ENCODE measurements around the gene SF1.
"Not testable (repeated sequence)": the region's sequence is repeated elsewhere in the genome, so short reads cannot be mapped to it uniquely, and the experiment has no call there.

Gene SF1

GRCh38 chr11:64778473-64779298 is at the start of gene SF1:
Gene SF1, minus strand, starts transcription at chr11:64778542. Its CDS starts 150 bp downstream, at chr11:64778392.
- DNase-seq (ENCODE audit: low read depth) = peak; percentile 97

- DNase-seq (ENCODE audit: low read depth) = no peak
Observed at GRCh38 chr11:64827451-64827839, 49.1 kb upstream of the SF1 start.

- no peak for DNase-seq (ENCODE audit: low read depth)
Observed at GRCh38 chr11:64826578-64827450, 48.5 kb upstream of the SF1 start.

GRCh38 chr11:64826062-64826461 is 47.7 kb upstream of the SF1 start:
- no peak for DNase-seq (ENCODE audit: low read depth)

DNA sequence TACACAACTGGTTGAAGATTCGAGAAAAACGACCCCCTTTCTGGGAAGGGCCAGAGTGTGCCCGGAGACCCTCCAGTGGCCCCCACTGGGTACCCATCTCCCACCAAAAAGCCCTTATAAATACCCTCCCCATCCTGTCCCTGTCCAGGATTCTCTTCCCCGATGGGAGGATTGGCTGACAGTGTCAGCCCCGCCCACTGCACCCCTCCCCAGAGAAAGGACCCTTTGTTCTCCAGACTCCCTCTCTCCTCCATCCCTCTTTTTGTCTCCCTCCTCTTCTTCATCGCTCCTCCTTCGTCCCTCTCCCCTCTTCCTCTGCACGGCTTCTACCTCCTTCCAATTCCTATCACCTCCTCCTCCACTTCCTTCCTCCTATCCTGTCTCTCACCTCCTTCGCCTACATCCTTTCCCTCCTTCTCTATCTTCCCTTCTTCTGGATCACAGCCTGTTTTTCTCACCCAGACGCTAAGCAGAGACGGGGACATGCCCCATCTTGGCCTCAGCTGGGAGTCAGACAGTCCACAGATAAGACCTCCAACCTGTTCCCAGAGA is 45.3 kb upstream of the SF1 start:
- DNase-seq (ENCODE audit: low read depth) = no peak

DNA sequence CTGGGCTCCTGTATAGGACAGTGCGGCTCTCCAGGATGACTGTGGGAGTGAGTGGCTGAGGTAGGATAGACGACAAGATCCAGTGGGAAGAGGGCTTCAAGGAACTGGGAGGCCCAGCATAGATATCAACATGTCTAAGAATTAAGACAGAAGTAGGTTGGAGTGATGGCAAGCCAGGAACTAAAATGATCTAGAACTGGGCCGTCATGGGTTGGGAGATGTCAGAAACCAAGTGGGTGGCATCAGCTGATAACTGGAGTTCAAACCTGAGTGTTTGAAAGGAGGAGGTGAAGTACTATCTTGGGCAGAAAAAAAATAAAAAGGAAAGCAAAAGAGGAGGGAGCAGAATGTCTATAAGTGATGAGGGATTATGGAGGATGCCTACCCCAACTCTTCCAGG is 39.1 kb upstream of the SF1 start:
- no peak for DNase-seq (ENCODE audit: low read depth)

DNA sequence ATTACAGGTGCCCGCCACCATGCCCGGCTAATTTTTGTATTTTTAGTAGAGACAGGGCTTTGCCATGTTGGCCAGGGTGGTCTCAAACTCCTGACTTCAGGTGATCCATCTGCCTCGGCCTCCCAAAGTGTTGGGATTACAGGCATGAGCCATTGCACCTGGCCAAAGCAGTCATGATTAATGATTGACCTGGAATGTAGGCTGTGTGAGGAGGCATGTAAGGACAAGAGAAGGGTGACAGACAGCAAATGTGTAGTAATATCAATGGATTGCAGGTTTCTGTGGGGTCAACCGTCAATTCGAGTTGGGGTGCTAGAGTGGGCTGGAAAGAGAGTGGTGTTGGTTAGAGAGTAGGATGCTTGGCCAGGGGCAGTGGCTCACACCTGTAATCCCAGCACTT is 37.1 kb upstream of the SF1 start:
- not testable (repeated sequence) for DNase-seq (ENCODE audit: low read depth)

GRCh38 chr11:64814712-64815187 is 36.4 kb upstream of the SF1 start:
- DNase-seq (ENCODE audit: low read depth) = no peak

- DNase-seq (ENCODE audit: low read depth) = no peak
Observed at GRCh38 chr11:64813826-64814225, 35.5 kb upstream of the SF1 start.

DNA sequence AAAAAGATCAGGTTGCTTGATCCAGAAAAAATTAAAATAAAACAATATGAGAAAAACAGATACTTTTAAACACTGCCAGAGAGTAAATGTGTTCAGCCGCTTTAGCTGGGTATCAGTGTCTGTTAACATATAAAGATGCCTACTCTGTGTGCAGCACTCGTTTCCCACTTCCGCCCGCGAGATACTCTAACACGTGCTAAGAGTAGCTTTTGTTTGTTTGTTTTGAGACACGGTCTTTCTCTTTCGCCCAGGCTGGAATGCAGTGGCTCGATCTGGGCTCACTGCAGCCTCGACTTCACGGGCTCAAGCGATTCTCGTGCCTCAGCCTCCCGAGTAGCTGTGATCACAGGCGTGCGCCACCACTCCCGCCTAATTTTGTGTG is 32.5 kb upstream of the SF1 start:
- no peak for DNase-seq (ENCODE audit: low read depth)

GRCh38 chr11:64810271-64810890 is 32.0 kb upstream of the SF1 start, which contains the start of gene MEN1:
Gene MEN1, minus strand, starts transcription at chr11:64810551. Its CDS starts 442 bp downstream, at chr11:64810109.
- peak; percentile 76 for DNase-seq (ENCODE audit: low read depth)

GRCh38 chr11:64809781-64810241 is 31.5 kb upstream of the SF1 start:
- no peak for DNase-seq (ENCODE audit: low read depth)

- DNase-seq (ENCODE audit: low read depth) = no peak
Observed at GRCh38 chr11:64805481-64805880, 27.1 kb upstream of the SF1 start.

DNA sequence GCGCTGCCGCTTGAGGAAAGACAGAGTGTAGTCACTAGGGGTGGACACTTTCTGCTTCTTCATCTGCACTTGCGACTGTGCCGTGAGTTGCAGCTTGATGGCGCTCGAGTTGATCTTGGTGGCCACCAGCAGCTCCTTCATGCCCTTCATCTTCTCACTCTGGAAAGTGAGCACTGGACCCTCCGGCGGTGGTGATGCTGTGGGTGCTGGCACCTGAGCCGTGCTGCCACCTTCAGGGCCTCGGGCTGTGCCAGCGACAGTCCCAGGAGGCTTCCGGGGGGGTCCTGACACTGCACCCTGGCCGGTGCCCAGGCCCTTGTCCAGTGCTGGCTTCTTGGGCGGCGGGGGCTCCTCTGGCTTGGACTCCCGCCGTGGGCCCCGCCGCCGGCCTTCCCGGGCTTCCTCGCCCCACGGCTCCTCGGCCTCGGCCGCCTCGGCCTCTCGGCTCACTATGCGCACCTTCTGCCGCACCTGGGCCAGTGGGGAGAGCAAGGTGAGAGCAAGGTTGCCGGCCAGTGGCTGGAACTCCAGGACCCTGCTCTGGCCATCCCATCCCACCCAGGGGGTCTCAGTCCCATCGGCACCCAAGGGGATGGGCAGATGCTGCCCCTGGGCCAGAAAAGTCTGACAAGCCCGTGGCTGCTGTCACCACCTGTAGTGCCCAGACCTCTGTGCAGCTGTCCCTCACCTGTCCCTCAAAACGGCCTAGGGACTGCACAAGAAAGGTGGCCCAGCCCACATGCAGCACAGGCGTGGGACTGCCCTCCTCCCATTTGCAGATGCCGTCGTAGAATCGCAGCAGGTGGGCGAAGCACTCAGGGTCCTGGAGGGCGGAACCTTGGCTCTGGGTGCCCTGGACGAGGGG is 26.2 kb upstream of the SF1 start:
- DNase-seq (ENCODE audit: low read depth) = no peak

DNA sequence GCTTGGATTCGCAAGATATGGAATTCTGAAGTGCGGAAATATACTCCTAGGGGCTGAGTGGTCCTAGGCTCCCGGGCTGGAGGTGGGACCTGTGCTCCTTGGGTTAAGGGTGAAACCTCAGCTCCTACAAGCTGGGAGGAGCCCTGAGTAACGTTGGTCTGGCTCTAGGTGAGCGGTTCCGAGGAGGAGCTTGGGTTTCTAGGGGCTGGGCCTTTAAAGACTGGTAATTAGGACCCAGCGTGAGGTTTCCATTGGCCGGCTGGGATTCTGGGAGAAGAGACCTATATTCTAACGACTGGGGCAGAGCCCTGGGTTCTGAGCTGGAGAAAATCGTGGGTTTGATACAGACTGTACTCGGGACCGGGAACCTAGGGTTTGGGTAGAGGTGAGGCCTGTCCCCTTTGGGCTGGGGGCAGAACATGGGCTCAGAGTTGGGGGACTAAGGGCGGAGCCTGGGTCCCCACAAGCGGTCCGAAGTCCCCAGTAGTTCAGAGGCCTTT is 25.6 kb upstream of the SF1 start:
- no peak for DNase-seq (ENCODE audit: low read depth)

GRCh38 chr11:64803158-64803845 is 25.0 kb upstream of the SF1 start, which contains the start of gene MAP4K2:
Gene MAP4K2, minus strand, starts transcription at chr11:64803214. Its CDS starts 65 bp downstream, at chr11:64803149.
- peak; percentile 27 for DNase-seq (ENCODE audit: low read depth)

GRCh38 chr11:64802370-64803157 is 24.2 kb upstream of the SF1 start:
- DNase-seq (ENCODE audit: low read depth) = no peak

DNA sequence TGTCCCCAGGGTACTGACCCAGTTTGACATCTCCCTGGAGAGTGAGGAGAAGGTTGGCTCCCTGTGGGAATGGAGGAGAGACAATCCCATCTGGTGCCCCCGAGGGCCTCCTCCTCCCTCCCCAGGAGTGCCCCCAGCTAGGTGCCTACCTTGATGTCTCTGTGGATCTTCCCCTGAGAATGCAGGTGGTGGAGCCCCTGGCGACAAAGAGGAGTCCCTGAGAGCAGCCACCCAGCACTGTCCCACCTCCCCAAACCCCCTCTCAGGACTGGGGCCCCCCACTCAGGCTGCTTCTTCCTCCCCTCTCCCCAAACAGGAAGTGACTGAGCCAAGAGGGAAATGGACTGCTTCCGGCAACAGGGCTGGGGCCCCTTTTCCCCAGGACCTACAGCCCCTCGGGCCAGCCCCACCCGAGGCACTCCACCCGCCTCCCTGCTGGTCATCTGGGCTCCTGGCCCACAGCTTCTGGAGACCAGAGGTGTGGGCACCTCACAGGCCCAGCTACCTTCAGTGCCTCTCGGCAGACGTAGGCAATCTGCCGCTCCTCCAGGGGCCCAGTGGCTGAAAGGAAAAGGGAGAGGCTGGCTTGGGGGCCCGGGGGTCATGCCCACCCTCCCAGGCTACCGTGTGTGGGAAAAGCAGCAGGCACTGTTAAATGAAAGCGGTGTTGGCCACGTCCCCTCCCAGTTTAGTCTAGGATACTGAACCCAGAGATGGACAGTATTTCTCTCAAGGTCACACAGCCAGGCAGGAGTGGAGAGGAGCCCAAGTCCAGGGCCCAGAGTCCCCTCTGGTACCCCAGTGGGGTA is 23.4 kb upstream of the SF1 start:
- no peak for DNase-seq (ENCODE audit: low read depth)

- DNase-seq (ENCODE audit: low read depth) = no peak
Observed at GRCh38 chr11:64801158-64801464, 22.8 kb upstream of the SF1 start.

Data from GM04503 (cell line).